Panc1 (cell line): ENCODE measurements around the gene AKT3.

Experiments
- CTCF ChIP-seq: fragments of 450-650 bp; IDR thresholded peaks from 2 replicates; pipeline ENCODE4 v1.5.1; 2017; ENCODE audit warnings: mild to moderate bottlenecking
- REST ChIP-seq, 2 experiments: IDR thresholded peaks; 2 replicates each; pipeline ENCODE4 v1.6.1; 2011 to 2012; ENCODE audit warnings: low read depth in 2 of 2, control low read depth in 1 of 2, low read length in 1 of 2, mild to moderate bottlenecking in 1 of 2, moderate library complexity in 1 of 2; ENCODE audit not compliant: insufficient read depth in 1 of 2
- SIN3A ChIP-seq: IDR thresholded peaks from 2 replicates; pipeline ENCODE4 v1.6.1; 2012; ENCODE audit warnings: low read depth, mild to moderate bottlenecking, low read length, moderate library complexity, borderline replicate concordance; ENCODE audit not compliant: insufficient read depth
- TCF7L2 ChIP-seq: IDR thresholded peaks from 2 replicates; pipeline ENCODE4 v1.6.1; 2011; ENCODE audit warnings: mild to moderate bottlenecking, low read depth, low read length, inconsistent platforms

- TF ChIP-seq CTCF, result no peak
- TF ChIP-seq TCF7L2, result no peak
- no peak for TF ChIP-seq REST (IDR thresholded peaks at IDR 0.05; ENCODE audit: insufficient read depth in 1 of 2, low read depth in 2 of 2, low read length in 1 of 2)
- TF ChIP-seq SIN3A, result no peak
Measured at GRCh38 chr1:243550276-243550675, 299.8 kb downstream of the AKT3 start.
